Myocyte (in vitro differentiated cells): ENCODE measurements around the gene KRT78. TPM values are rescaled to one million over a fixed set of nuclear protein-coding genes. Genes with fewer than 3 reads are reported as not detected.
A peak's percentile ranks its signal among the peaks of the same experiment; 100 is the strongest.

Source experiments
- DNase-seq: peaks from one replicate; pipeline ENCODE4 v3.0.0-alpha.2; 2012; ENCODE audit warnings: low read depth
- total RNA-seq: library from RNA; depleted of rRNA; stranded (reverse); fragments of >200 nt; gene quantifications from 2 replicates; pipeline ENCODE4 v1.2.3, GENCODE V29; 2014

The KRT78 gene
- total RNA-seq, 1 donor from 2014 or later = not detected

- no peak for DNase-seq
These were observed 23.9 kb downstream of the KRT78 start for GRCh38 chr12:52824741-52825410.

GRCh38 chr12:52823761-52824450 is 24.9 kb downstream of the KRT78 start:
- no peak for DNase-seq

- DNase-seq = no peak
These were observed 25.9 kb downstream of the KRT78 start for GRCh38 chr12:52822771-52823510.

- DNase-seq = no peak
These were observed 26.8 kb downstream of the KRT78 start for GRCh38 chr12:52821826-52822660.

GRCh38 chr12:52821071-52821730 is 27.6 kb downstream of the KRT78 start:
- no peak for DNase-seq

- no peak for DNase-seq
These were observed 28.3 kb downstream of the KRT78 start for GRCh38 chr12:52820521-52820920.

- no peak for DNase-seq
These were observed 28.9 kb downstream of the KRT78 start for GRCh38 chr12:52819731-52820510.

- no peak for DNase-seq
These were observed 29.8 kb downstream of the KRT78 start for GRCh38 chr12:52818887-52819420.

- peak; percentile 39 for DNase-seq
These were observed 30.4 kb downstream of the KRT78 start for GRCh38 chr12:52818388-52818787.

GRCh38 chr12:52817699-52818238 is 31.0 kb downstream of the KRT78 start:
- DNase-seq = no peak

- DNase-seq = no peak
These were observed 31.6 kb downstream of the KRT78 start for GRCh38 chr12:52817003-52817698.

GRCh38 chr12:52815676-52816588 is 32.9 kb downstream of the KRT78 start:
- DNase-seq = no peak

- DNase-seq = no peak
These were observed 33.6 kb downstream of the KRT78 start for GRCh38 chr12:52815161-52815560.

GRCh38 chr12:52814710-52815155 is 34.1 kb downstream of the KRT78 start:
- no peak for DNase-seq

- no peak for DNase-seq
These were observed 34.7 kb downstream of the KRT78 start, which contains the start of gene KRT4 for GRCh38 chr12:52813885-52814709. Gene KRT4 (minus strand): TSS chr12:52814116. CDS start chr12:52814058, 58 bp downstream.

- DNase-seq = no peak
These were observed 35.5 kb downstream of the KRT78 start for GRCh38 chr12:52813203-52813819.
